ENCODE results near the gene GALNT9. TPM values are rescaled to one million over a fixed set of nuclear protein-coding genes. Genes with fewer than 3 reads are reported as not detected.

GALNT9 gene
- total RNA-seq, 1 experiment from 2014 or later = not detected

- Histone ChIP-seq H3K9ac (ENCODE audit: low read length) (no peak overlapping the region), H3K4me1 (ENCODE audit: low read length) (no peaks in the 10 kb centered on the region), H3K9me2 (replicated peaks; ENCODE audit: insufficient read depth, low read length) (no peaks in the 10 kb centered on the region), H3K79me2 (ENCODE audit: low read length) (no peaks in the 10 kb centered on the region), H3K36me3 (ENCODE audit: insufficient read depth, low read length) (no peaks in the 10 kb centered on the region), H3K27me3 (ENCODE audit: low read length) (no peaks in the 10 kb centered on the region), H4K20me1 (ENCODE audit: insufficient read depth, low read depth, low read length) (no peaks in the 10 kb centered on the region), H3K9me3 (ENCODE audit: low read length) (peaks cover 7% of the 10 kb centered on the region; the same call in 1 of the 2 replicates), H3K4me3 (ENCODE audit: low read length) (no peak overlapping the region), H2AFZ (ENCODE audit: low read length) (no peak overlapping the region), H3K27ac (ENCODE audit: low read length) (no peak overlapping the region), H3K4me2 (ENCODE audit: low read depth, low read length, poor library complexity, severe bottlenecking) (no peak overlapping the region)
- DNase-seq = no peak
These were observed 38.5 kb upstream of the GALNT9 start for GRCh38 chr12:132367852-132368251.

GRCh38 chr12:132367071-132367851, 37.9 kb upstream of the GALNT9 start:
- H3K4me1 ChIP-seq (ENCODE audit: low read length) = no peaks in the 10 kb centered on the region
- no peaks in the 10 kb centered on the region for H3K27me3 ChIP-seq (ENCODE audit: low read length)
- no peak overlapping the region for H3K27ac ChIP-seq (ENCODE audit: low read length)
- no peak overlapping the region for H3K4me3 ChIP-seq (ENCODE audit: low read length)
- H4K20me1 ChIP-seq (ENCODE audit: insufficient read depth, low read depth, low read length) = no peaks in the 10 kb centered on the region
- no peak overlapping the region for H3K9ac ChIP-seq (ENCODE audit: low read length)
- H3K79me2 ChIP-seq (ENCODE audit: low read length) = no peaks in the 10 kb centered on the region
- H3K4me2 ChIP-seq (ENCODE audit: low read depth, low read length, poor library complexity, severe bottlenecking) = no peak overlapping the region
- no peaks in the 10 kb centered on the region for H3K36me3 ChIP-seq (ENCODE audit: insufficient read depth, low read length)
- no peaks in the 10 kb centered on the region for H3K9me2 ChIP-seq (replicated peaks; ENCODE audit: insufficient read depth, low read length)
- DNase-seq = no peak
- peaks cover 10% of the 10 kb centered on the region; the same call in 1 of the 2 replicates for H3K9me3 ChIP-seq (ENCODE audit: low read length)
- H2AFZ ChIP-seq (ENCODE audit: low read length) = no peak overlapping the region

- no peaks in the 10 kb centered on the region for H3K79me2 ChIP-seq (ENCODE audit: low read length)
- H4K20me1 ChIP-seq (ENCODE audit: insufficient read depth, low read depth, low read length) = no peaks in the 10 kb centered on the region
These were observed 37.0 kb upstream of the GALNT9 start for GRCh38 chr12:132366341-132366861.

GRCh38 chr12:132365226-132365625, 35.8 kb upstream of the GALNT9 start:
- Histone ChIP-seq H3K79me2 (ENCODE audit: low read length) (no peaks in the 10 kb centered on the region), H3K36me3 (ENCODE audit: insufficient read depth, low read length) (no peaks in the 10 kb centered on the region), H3K4me3 (ENCODE audit: low read length) (no peak overlapping the region), H2AFZ (ENCODE audit: low read length) (no peak overlapping the region), H3K4me2 (ENCODE audit: low read depth, low read length, poor library complexity, severe bottlenecking) (no peak overlapping the region), H3K4me1 (ENCODE audit: low read length) (no peaks in the 10 kb centered on the region), H3K9me2 (replicated peaks; ENCODE audit: insufficient read depth, low read length) (no peaks in the 10 kb centered on the region), H3K27ac (ENCODE audit: low read length) (no peak overlapping the region), H3K9ac (ENCODE audit: low read length) (no peak overlapping the region), H4K20me1 (ENCODE audit: insufficient read depth, low read depth, low read length) (no peaks in the 10 kb centered on the region), H3K9me3 (ENCODE audit: low read length) (peaks cover 10% of the 10 kb centered on the region; the same call in 1 of the 2 replicates), H3K27me3 (ENCODE audit: low read length) (no peaks in the 10 kb centered on the region)
- DNase-seq = no peak

More at GRCh38 chr12:132366341-132366861, 37.0 kb upstream of the GALNT9 start:
- no peak overlapping the region for H3K4me2 ChIP-seq (ENCODE audit: low read depth, low read length, poor library complexity, severe bottlenecking)
- H3K4me1 ChIP-seq (ENCODE audit: low read length) = no peaks in the 10 kb centered on the region
- H2AFZ ChIP-seq (ENCODE audit: low read length) = no peak overlapping the region
- DNase-seq = no peak
- no peaks in the 10 kb centered on the region for H3K36me3 ChIP-seq (ENCODE audit: insufficient read depth, low read length)
- H3K4me3 ChIP-seq (ENCODE audit: low read length) = no peak overlapping the region
- H3K9me3 ChIP-seq (ENCODE audit: low read length) = peaks cover 10% of the 10 kb centered on the region; the same call in 1 of the 2 replicates
- no peak overlapping the region for H3K27ac ChIP-seq (ENCODE audit: low read length)
- H3K9me2 ChIP-seq (replicated peaks; ENCODE audit: insufficient read depth, low read length) = no peaks in the 10 kb centered on the region
- H3K27me3 ChIP-seq (ENCODE audit: low read length) = no peaks in the 10 kb centered on the region
- no peak overlapping the region for H3K9ac ChIP-seq (ENCODE audit: low read length)

GRCh38 chr12:132364348-132364902, 35.0 kb upstream of the GALNT9 start:
- Histone ChIP-seq H3K9me2 (replicated peaks; ENCODE audit: insufficient read depth, low read length) (no peaks in the 10 kb centered on the region), H3K9ac (ENCODE audit: low read length) (no peak overlapping the region), H3K27ac (ENCODE audit: low read length) (no peak overlapping the region), H2AFZ (ENCODE audit: low read length) (no peak overlapping the region), H3K4me2 (ENCODE audit: low read depth, low read length, poor library complexity, severe bottlenecking) (no peak overlapping the region), H3K4me1 (ENCODE audit: low read length) (no peaks in the 10 kb centered on the region), H3K79me2 (ENCODE audit: low read length) (no peaks in the 10 kb centered on the region), H4K20me1 (ENCODE audit: insufficient read depth, low read depth, low read length) (no peaks in the 10 kb centered on the region), H3K4me3 (ENCODE audit: low read length) (no peak overlapping the region), H3K27me3 (ENCODE audit: low read length) (no peaks in the 10 kb centered on the region), H3K36me3 (ENCODE audit: insufficient read depth, low read length) (no peaks in the 10 kb centered on the region), H3K9me3 (ENCODE audit: low read length) (peaks cover 15% of the 10 kb centered on the region; the same call in 1 of the 2 replicates)
- no peak for DNase-seq

- H3K4me2 ChIP-seq (ENCODE audit: low read depth, low read length, poor library complexity, severe bottlenecking) = no peak overlapping the region
- no peak overlapping the region for H3K9ac ChIP-seq (ENCODE audit: low read length)
- H3K9me2 ChIP-seq (replicated peaks; ENCODE audit: insufficient read depth, low read length) = no peaks in the 10 kb centered on the region
- no peak overlapping the region for H2AFZ ChIP-seq (ENCODE audit: low read length)
- no peaks in the 10 kb centered on the region for H3K27me3 ChIP-seq (ENCODE audit: low read length)
- no peak overlapping the region for H3K4me3 ChIP-seq (ENCODE audit: low read length)
- H3K4me1 ChIP-seq (ENCODE audit: low read length) = no peaks in the 10 kb centered on the region
- H3K36me3 ChIP-seq (ENCODE audit: insufficient read depth, low read length) = no peaks in the 10 kb centered on the region
- no peak for DNase-seq
- H4K20me1 ChIP-seq (ENCODE audit: insufficient read depth, low read depth, low read length) = no peaks in the 10 kb centered on the region
- no peaks in the 10 kb centered on the region for H3K79me2 ChIP-seq (ENCODE audit: low read length)
- peaks cover 16% of the 10 kb centered on the region; the same call in 1 of the 2 replicates for H3K9me3 ChIP-seq (ENCODE audit: low read length)
- H3K27ac ChIP-seq (ENCODE audit: low read length) = no peak overlapping the region
These were observed 34.4 kb upstream of the GALNT9 start for GRCh38 chr12:132363661-132364347.

- Histone ChIP-seq H4K20me1 (ENCODE audit: insufficient read depth, low read depth, low read length) (no peaks in the 10 kb centered on the region), H3K4me1 (ENCODE audit: low read length) (no peaks in the 10 kb centered on the region), H3K27me3 (ENCODE audit: low read length) (no peaks in the 10 kb centered on the region), H3K4me2 (ENCODE audit: low read depth, low read length, poor library complexity, severe bottlenecking) (no peak overlapping the region), H3K9me2 (replicated peaks; ENCODE audit: insufficient read depth, low read length) (no peaks in the 10 kb centered on the region), H2AFZ (ENCODE audit: low read length) (no peak overlapping the region), H3K4me3 (ENCODE audit: low read length) (no peak overlapping the region), H3K9me3 (ENCODE audit: low read length) (peaks cover 21% of the 10 kb centered on the region; the same call in 1 of the 2 replicates), H3K27ac (ENCODE audit: low read length) (no peak overlapping the region), H3K36me3 (ENCODE audit: insufficient read depth, low read length) (no peaks in the 10 kb centered on the region), H3K9ac (ENCODE audit: low read length) (no peak overlapping the region), H3K79me2 (ENCODE audit: low read length) (no peaks in the 10 kb centered on the region)
- DNase-seq = no peak
These were observed 33.7 kb upstream of the GALNT9 start for GRCh38 chr12:132362996-132363660.
